ENCODE results near the gene CREG1. TPM values are rescaled to one million over a fixed set of nuclear protein-coding genes. Genes with fewer than 3 reads are reported as not detected.

The CREG1 gene
- polyA plus RNA-seq, 1 donor from 2014 or later = 62.9 TPM

GRCh38 chr1:167532964-167533824 is 20.4 kb downstream of the CREG1 start:
- H3K27me3 ChIP-seq (ENCODE audit: insufficient read depth, low read depth, low read length) = no peaks in the 10 kb centered on the region
- H4K20me1 ChIP-seq (ENCODE audit: insufficient read depth) = no peaks in the 10 kb centered on the region
- no peak overlapping the region for H3K4me2 ChIP-seq (ENCODE audit: low read length)
- no peaks in the 10 kb centered on the region for H3F3A ChIP-seq (ENCODE audit: insufficient read depth, low read length, poor library complexity, severe bottlenecking)
- no peak overlapping the region for H2AFZ ChIP-seq (ENCODE audit: low read depth, low read length)
- H3K4me3 ChIP-seq (ENCODE audit: low read length) = no peak overlapping the region
- H3K27ac ChIP-seq (ENCODE audit: low read length) = no peak overlapping the region
- H3K79me2 ChIP-seq (replicated peaks; ENCODE audit: insufficient read depth, low read length) = no peaks in the 10 kb centered on the region
- H3K36me3 ChIP-seq (ENCODE audit: insufficient read depth, low read length) = no peaks in the 10 kb centered on the region
- H3K9me2 ChIP-seq (ENCODE audit: insufficient read depth, low read length) = no peaks in the 10 kb centered on the region
- no peaks in the 10 kb centered on the region for H3K9me3 ChIP-seq (ENCODE audit: low read length)
- H3K9ac ChIP-seq (ENCODE audit: low read length) = no peak overlapping the region
- TF ChIP-seq POLR2AphosphoS5 (IDR thresholded peaks at IDR 0.05) (no peak), EZH2 (IDR thresholded peaks at IDR 0.05; ENCODE audit: borderline replicate concordance, insufficient read depth, low read length, poor library complexity, severe bottlenecking) (no peak)
- TF ChIP-seq, protein P1, sequence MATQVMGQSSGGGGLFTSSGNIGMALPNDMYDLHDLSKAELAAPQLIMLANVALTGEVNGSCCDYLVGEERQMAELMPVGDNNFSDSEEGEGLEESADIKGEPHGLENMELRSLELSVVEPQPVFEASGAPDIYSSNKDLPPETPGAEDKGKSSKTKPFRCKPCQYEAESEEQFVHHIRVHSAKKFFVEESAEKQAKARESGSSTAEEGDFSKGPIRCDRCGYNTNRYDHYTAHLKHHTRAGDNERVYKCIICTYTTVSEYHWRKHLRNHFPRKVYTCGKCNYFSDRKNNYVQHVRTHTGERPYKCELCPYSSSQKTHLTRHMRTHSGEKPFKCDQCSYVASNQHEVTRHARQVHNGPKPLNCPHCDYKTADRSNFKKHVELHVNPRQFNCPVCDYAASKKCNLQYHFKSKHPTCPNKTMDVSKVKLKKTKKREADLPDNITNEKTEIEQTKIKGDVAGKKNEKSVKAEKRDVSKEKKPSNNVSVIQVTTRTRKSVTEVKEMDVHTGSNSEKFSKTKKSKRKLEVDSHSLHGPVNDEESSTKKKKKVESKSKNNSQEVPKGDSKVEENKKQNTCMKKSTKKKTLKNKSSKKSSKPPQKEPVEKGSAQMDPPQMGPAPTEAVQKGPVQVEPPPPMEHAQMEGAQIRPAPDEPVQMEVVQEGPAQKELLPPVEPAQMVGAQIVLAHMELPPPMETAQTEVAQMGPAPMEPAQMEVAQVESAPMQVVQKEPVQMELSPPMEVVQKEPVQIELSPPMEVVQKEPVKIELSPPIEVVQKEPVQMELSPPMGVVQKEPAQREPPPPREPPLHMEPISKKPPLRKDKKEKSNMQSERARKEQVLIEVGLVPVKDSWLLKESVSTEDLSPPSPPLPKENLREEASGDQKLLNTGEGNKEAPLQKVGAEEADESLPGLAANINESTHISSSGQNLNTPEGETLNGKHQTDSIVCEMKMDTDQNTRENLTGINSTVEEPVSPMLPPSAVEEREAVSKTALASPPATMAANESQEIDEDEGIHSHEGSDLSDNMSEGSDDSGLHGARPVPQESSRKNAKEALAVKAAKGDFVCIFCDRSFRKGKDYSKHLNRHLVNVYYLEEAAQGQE (IDR thresholded peaks at IDR 0.05; ENCODE audit: borderline replicate concordance) = no peak
- TF ChIP-seq, protein P2, sequence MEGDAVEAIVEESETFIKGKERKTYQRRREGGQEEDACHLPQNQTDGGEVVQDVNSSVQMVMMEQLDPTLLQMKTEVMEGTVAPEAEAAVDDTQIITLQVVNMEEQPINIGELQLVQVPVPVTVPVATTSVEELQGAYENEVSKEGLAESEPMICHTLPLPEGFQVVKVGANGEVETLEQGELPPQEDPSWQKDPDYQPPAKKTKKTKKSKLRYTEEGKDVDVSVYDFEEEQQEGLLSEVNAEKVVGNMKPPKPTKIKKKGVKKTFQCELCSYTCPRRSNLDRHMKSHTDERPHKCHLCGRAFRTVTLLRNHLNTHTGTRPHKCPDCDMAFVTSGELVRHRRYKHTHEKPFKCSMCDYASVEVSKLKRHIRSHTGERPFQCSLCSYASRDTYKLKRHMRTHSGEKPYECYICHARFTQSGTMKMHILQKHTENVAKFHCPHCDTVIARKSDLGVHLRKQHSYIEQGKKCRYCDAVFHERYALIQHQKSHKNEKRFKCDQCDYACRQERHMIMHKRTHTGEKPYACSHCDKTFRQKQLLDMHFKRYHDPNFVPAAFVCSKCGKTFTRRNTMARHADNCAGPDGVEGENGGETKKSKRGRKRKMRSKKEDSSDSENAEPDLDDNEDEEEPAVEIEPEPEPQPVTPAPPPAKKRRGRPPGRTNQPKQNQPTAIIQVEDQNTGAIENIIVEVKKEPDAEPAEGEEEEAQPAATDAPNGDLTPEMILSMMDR (IDR thresholded peaks at IDR 0.05; ENCODE audit: poor library complexity, severe bottlenecking) = no peak

DNA sequence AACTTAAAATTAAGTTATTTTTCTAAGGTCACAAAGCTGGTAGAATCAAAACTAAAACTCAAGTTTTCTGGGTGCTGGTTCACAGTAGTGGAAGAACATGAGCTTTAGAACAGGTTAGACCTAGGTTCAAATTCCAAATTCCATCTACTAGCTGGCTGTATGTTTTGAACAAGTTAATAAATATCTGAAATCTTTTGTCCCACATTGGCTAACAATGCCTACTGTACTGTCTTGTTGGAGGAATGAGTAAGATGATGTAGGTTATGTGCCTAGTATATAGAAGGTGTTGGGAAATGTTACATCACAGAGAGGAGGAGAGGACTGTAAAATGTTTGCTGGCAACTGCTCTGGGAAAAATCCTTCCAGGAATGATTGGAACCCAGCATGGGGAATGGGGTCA is 21.2 kb downstream of the CREG1 start:
- Histone ChIP-seq H2AFZ (ENCODE audit: low read depth, low read length) (no peak overlapping the region), H3F3A (ENCODE audit: insufficient read depth, low read length, poor library complexity, severe bottlenecking) (no peaks in the 10 kb centered on the region), H3K36me3 (ENCODE audit: insufficient read depth, low read length) (no peaks in the 10 kb centered on the region), H3K79me2 (replicated peaks; ENCODE audit: insufficient read depth, low read length) (no peaks in the 10 kb centered on the region), H3K9me3 (ENCODE audit: low read length) (no peaks in the 10 kb centered on the region), H3K9ac (ENCODE audit: low read length) (no peak overlapping the region), H4K20me1 (ENCODE audit: insufficient read depth) (no peaks in the 10 kb centered on the region), H3K4me2 (ENCODE audit: low read length) (no peak overlapping the region), H3K4me3 (ENCODE audit: low read length) (no peak overlapping the region), H3K9me2 (ENCODE audit: insufficient read depth, low read length) (no peaks in the 10 kb centered on the region), H3K27ac (ENCODE audit: low read length) (no peak overlapping the region), H3K27me3 (ENCODE audit: insufficient read depth, low read depth, low read length) (no peaks in the 10 kb centered on the region)
- TF ChIP-seq EZH2 (IDR thresholded peaks at IDR 0.05; ENCODE audit: borderline replicate concordance, insufficient read depth, low read length, poor library complexity, severe bottlenecking) (no peak), MXI1 (conservative IDR thresholded peaks at IDR 0.05; ENCODE audit: poor library complexity, severe bottlenecking) (no peak), SMC3 (conservative IDR thresholded peaks at IDR 0.05; ENCODE audit: poor library complexity) (no peak), POLR2AphosphoS5 (IDR thresholded peaks at IDR 0.05) (no peak)
- TF ChIP-seq, protein P1 (IDR thresholded peaks at IDR 0.05; ENCODE audit: borderline replicate concordance) = no peak
- TF ChIP-seq, protein P2 (IDR thresholded peaks at IDR 0.05; ENCODE audit: poor library complexity, severe bottlenecking) = no peak
